Fibroblast of mammary gland (primary cell): Measurements from ENCODE around the gene SAFB2.

ENCODE experiments used
- DNase-seq: peaks from one replicate; pipeline ENCODE4 v3.0.0-alpha.2; 2010; ENCODE audit warnings: low read depth
- H3K4me3 ChIP-seq: 2 replicates; pipeline ENCODE4 v1.5.1; 2011; ENCODE audit warnings: low read depth, mild to moderate bottlenecking, low read length, moderate library complexity; ENCODE audit not compliant: control insufficient read depth
- CTCF ChIP-seq: conservative IDR thresholded peaks from 2 replicates; pipeline ENCODE4 v1.5.1; 2011; ENCODE audit warnings: low read depth, low read length, inconsistent platforms; ENCODE audit not compliant: control insufficient read depth, insufficient read depth

SAFB2 gene

DNA sequence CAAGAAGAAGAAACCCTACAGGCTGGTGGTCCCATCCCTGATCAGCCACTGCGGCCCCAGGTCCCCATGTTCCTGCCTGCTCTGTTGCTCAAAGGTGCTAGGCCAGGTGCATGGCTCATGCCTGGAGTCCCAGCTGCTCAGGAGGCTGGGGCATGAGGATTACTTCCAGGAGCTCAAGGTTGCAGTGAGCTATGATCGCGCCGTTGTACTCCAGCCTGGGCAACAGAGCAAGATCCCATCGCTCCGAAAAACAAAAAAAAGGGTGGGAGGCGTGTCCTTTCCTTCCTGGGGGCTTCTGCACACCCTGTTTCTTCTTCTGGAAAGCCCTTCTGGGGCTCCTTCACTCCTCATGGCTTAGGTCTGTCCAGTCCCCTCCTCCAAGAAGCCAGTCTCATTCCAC, 42.9 kb downstream of the SAFB2 start:
- TF ChIP-seq CTCF, result no peak
- H3K4me3 ChIP-seq, result no peak overlapping the region
- no peak for DNase-seq

DNA sequence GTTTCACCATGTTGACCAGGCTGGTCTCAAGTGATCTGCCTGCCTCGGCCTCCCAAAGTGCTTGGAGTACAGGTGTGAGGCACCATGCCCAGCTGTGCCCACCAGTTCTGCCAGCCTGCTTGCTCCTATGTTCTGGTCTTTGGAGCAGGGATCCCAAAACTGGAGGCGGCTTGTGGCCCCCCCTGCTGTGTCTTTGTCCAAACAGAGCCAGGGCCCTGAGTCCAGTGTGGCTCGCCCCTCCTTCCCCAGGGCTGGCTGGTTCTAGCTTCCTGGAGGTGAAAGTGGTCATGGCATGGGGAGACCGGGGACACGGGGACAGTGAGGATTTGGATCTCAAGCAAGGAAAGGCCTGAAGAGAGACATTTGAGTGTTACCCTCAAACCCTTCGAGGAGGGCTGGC, 43.3 kb downstream of the SAFB2 start:
- no peak for TF ChIP-seq CTCF
- H3K4me3 ChIP-seq, result no peak overlapping the region

DNA sequence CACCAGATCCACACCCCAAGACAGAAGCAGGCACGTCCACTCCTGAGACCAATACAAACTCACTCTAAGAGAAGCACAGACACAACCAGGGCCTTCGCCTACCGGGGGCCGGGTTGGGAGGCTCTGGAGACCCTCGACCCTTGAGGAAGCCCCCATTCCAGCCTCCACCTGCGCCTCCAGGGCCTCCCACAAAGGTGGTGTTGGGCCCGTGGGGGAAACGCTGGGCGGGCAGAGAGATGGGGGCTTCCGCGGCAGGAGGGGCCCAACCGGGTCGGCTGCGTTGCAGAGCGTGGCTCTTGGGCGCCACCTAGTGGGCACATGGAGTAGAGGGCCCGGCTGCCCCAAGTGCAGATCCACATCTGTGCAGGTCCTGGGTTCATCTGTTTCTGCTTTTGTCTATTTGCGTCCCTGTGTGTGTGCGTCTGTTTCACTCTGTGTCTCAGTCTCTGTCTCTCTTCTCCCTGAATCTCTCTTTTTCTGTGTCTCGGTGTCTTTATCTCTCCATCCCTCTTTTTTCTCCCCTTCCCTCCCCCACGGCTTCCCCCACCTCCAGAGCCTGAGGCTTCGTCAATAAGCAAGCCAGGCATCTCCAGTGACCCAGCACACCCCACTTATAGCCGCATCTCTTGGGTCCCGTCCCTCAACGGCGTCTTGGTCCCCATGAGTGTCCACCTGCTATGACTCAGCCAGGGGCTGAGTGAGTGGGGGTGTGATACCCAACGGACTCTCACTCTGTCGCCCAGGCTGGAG, 44.3 kb downstream of the SAFB2 start:
- DNase-seq, result peak; percentile 48
- no peak overlapping the region for H3K4me3 ChIP-seq
- peak; percentile 88 for TF ChIP-seq CTCF

More for the DNA sequence above, 43.3 kb downstream of the SAFB2 start:
- no peak for DNase-seq

GRCh38 chr19:5575590-5575989, 47.0 kb downstream of the SAFB2 start:
- no peak for TF ChIP-seq CTCF
- H3K4me3 ChIP-seq, result no peak overlapping the region
- DNase-seq, result no peak

DNA sequence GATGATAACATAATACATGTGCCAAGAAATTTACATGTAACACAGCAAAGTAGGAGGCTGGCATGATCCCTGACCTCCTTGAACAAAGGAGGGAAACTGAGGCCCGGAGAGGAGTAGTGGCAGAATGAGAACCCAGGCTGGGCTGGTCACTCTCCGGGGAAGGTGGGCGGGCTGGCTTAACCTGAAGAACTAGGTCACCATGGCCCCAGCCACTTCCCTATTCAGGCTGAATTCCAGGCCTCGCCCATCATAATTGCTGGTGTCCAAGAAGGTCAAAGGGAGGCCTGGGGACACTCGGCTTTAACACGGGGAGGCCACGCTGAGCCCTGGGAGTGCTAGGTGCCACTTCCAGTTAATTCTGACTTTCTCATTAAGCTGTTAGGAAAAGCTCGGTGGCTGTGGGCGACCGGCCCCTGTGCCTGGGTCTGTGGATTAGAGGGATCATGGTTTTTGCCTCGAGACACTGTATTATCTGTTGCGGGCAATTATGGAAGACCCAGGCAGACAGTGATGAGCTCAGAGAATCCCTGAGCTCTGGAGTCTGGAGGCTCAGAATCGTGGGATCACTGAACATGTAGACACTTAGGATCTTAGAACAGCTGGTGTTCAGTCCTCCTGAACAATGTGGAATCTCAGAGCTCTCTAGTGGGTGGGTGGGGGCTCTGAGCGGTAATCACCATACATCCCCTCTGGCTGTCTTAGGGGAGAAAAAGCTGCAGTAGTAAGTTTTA, 49.9 kb downstream of the SAFB2 start:
- no peak for TF ChIP-seq CTCF
- DNase-seq, result no peak
- H3K4me3 ChIP-seq, result no peak overlapping the region

- no peak overlapping the region for H3K4me3 ChIP-seq
- no peak for TF ChIP-seq CTCF
- DNase-seq, result no peak
These were observed 50.8 kb downstream of the SAFB2 start for GRCh38 chr19:5571777-5572176.
